Breast epithelium (tissue), 4 donors: ENCODE results near the gene DRD2. TPM values are rescaled to one million over a fixed set of nuclear protein-coding genes. Genes with fewer than 3 reads are reported as not detected.

Experiments used
- DNase-seq, 2 donors: peaks; one replicate each; pipeline ENCODE4 v3.0.0-alpha.2; 2019; ENCODE audit warnings: low spot score in 2 of 2
- H3K27ac ChIP-seq, 2 donors: fragments of 200-600 bp; sonication (generic) in 1 of 2; one replicate each; pipeline ENCODE4 v1.5.1; 2016 to 2019; ENCODE audit warnings: mild to moderate bottlenecking in 1 of 2
- H3K27me3 ChIP-seq, 2 donors: fragments of 200-600 bp; sonication (generic) in 1 of 2; one replicate each; pipeline versions ENCODE4 v1.5.1 to v1.6.0; 2017 to 2019; ENCODE audit warnings: control low read depth in 1 of 2, mild to moderate bottlenecking in 1 of 2
- H3K36me3 ChIP-seq: fragments of 200-600 bp; one replicate; pipeline ENCODE4 v1.5.1; 2019
- H3K4me1 ChIP-seq, 2 donors: fragments of 200-600 bp; sonication (generic); one replicate each; pipeline ENCODE4 v1.5.1; 2016 to 2019; ENCODE audit warnings: control low read depth in 1 of 2
- H3K4me3 ChIP-seq, 3 donors: fragments of 200-600 bp; sonication (generic); 1 replicate in 2 of 3; 2 replicates in 1 of 3; pipeline ENCODE4 v1.5.1; 2016 to 2019; ENCODE audit warnings: mild to moderate bottlenecking in 3 of 3, moderate library complexity in 2 of 3
- H3K9me3 ChIP-seq, 2 donors: fragments of 200-600 bp; sonication (generic) in 1 of 2; one replicate each; pipeline ENCODE4 v1.5.1; 2016 to 2019; ENCODE audit warnings: control low read depth in 1 of 2
- POLR2A ChIP-seq: fragments of 450-650 bp; IDR thresholded peaks from one replicate; pipeline ENCODE4 v1.6.1; 2016; ENCODE audit warnings: antibody characterized with exemption, mild to moderate bottlenecking, moderate library complexity
- POLR2AphosphoS5 ChIP-seq, 3 donors: sonication (generic); formaldehyde crosslinking; IDR thresholded peaks; one replicate each; pipeline ENCODE4 v1.6.1; 2017; ENCODE audit warnings: antibody characterized with exemption in 3 of 3
- intact Hi-C: fragments of 100-400 bp; cut with DNase I; formaldehyde crosslinking; loops from one replicate; pipeline ENCODE4 v1.15.1; 2023; ENCODE audit warnings: low total_unique reads
- total RNA-seq, 3 donors: library from RNA; depleted of rRNA; stranded (reverse); fragments of >200 nt; gene quantifications; one replicate each; pipeline ENCODE4 v1.1.0, GENCODE V29; 2016
- TF ChIP-seq, protein P1 (sequence below), 3 donors: fragments of 450-650 bp; IDR thresholded peaks; one replicate each; pipeline ENCODE4 v1.5.1; 2016 to 2017; ENCODE audit warnings: antibody characterized with exemption in 3 of 3, mild to moderate bottlenecking in 3 of 3, moderate library complexity in 3 of 3

DRD2 gene
- total RNA-seq, 3 donors from 2014 or later = 0.16 to 8.5 (median 0.33) TPM

DNA sequence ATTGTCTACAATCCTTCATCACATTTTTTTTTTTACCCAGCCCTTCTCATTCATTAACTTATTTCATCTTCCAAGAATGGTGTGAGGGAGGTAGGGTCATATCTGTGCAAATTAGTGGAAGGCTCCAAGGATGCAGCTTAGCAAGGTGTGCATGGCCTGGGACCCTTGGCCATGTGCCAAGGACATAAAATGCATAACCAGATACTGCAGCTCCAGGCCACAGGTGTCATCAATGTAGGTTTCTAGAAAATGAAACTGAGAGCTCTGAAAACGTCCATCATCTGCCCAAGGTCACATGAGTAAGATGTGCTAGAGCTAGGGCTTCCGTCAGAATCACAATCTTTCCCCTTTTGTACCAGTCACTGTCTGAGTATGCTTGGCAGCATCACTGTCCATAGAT, 57.8 kb downstream of the DRD2 start:
- H3K27me3 ChIP-seq = no peaks in the 10 kb centered on the region
- H3K9me3 ChIP-seq = no peaks in the 10 kb centered on the region
- TF ChIP-seq POLR2AphosphoS5 (IDR thresholded peaks at IDR 0.05) = no peak
- TF ChIP-seq, protein P1, sequence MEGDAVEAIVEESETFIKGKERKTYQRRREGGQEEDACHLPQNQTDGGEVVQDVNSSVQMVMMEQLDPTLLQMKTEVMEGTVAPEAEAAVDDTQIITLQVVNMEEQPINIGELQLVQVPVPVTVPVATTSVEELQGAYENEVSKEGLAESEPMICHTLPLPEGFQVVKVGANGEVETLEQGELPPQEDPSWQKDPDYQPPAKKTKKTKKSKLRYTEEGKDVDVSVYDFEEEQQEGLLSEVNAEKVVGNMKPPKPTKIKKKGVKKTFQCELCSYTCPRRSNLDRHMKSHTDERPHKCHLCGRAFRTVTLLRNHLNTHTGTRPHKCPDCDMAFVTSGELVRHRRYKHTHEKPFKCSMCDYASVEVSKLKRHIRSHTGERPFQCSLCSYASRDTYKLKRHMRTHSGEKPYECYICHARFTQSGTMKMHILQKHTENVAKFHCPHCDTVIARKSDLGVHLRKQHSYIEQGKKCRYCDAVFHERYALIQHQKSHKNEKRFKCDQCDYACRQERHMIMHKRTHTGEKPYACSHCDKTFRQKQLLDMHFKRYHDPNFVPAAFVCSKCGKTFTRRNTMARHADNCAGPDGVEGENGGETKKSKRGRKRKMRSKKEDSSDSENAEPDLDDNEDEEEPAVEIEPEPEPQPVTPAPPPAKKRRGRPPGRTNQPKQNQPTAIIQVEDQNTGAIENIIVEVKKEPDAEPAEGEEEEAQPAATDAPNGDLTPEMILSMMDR (IDR thresholded peaks at IDR 0.05) = no peak
- TF ChIP-seq POLR2A = no peak
- no peak overlapping the region for H3K27ac ChIP-seq
- no peaks in the 10 kb centered on the region for H3K36me3 ChIP-seq
- H3K4me1 ChIP-seq = no peaks in the 10 kb centered on the region
- DNase-seq = no peak
- intact Hi-C loops = no loop called here
- no peak overlapping the region for H3K4me3 ChIP-seq

DNA sequence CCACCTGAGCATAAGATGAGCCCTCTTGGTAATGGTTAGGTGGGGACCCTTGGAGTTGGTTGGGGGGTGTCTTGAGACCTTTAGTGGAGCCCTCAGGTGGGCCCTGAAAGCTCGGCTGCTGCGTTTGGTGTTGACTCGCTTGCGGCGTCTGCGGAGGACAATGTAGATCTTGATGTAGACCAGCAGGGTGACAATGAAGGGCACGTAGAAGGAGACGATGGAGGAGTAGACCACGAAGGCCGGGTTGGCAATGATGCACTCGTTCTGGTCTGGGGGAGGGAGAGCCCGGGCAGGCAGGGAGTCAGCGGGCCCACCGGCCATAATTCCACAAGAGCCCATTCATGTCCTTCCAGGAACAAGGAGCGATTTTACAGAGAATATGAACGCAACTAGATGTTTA, 59.9 kb downstream of the DRD2 start:
- no peaks in the 10 kb centered on the region for H3K9me3 ChIP-seq
- H3K27ac ChIP-seq = no peak overlapping the region
- no peak for DNase-seq
- H3K4me3 ChIP-seq = no peak overlapping the region
- no peaks in the 10 kb centered on the region for H3K27me3 ChIP-seq
- no peaks in the 10 kb centered on the region for H3K4me1 ChIP-seq
- TF ChIP-seq POLR2A (no peak), POLR2AphosphoS5 (IDR thresholded peaks at IDR 0.05) (no peak)
- TF ChIP-seq, protein P1 (IDR thresholded peaks at IDR 0.05) = no peak
- intact Hi-C loops = no loop called here
- no peaks in the 10 kb centered on the region for H3K36me3 ChIP-seq

DNA sequence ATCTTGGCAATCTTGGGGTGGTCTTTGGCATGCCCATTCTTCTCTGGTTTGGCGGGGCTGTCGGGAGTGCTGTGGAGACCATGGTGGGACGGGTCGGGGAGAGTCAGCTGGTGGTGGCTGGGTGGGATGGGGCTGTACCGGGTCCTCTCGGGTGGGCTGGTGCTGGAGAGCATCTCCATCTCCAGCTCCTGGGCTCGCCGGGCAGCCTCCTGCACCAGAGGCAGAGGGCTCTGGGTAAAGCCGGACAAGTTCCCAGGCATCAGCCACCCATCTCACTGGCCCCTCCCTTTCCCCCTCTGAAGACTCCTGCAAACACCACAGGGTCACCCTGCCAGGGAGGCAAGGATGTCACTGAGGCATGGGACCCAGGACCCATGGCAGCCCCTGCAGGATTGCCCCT, 62.5 kb downstream of the DRD2 start:
- DNase-seq = no peak

DNA sequence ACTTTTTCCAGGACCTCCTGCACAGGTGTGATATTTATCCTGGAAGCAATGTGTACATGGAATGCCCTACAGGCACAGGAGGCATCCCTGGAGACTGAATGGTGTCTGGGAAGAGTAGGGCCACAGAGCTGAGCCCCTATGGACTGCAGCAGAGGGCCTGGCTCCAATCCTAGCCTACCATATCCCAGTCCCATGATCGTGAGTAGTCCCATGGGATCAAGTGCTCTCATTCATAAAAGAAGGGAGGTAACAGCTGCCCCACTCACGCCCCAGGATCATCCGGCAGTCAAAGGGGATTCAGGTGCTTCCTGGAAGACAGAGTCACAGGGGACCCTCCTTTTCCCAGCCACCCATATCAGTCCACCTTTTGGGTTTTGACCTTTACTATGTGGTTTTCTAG, 63.7 kb downstream of the DRD2 start:
- no peaks in the 10 kb centered on the region for H3K27me3 ChIP-seq
- H3K4me3 ChIP-seq = no peak overlapping the region
- no peak for TF ChIP-seq POLR2A
- no peak for TF ChIP-seq POLR2AphosphoS5 (IDR thresholded peaks at IDR 0.05)
- TF ChIP-seq, protein P1 (IDR thresholded peaks at IDR 0.05) = no peak
- intact Hi-C loops = no loop called here
- H3K9me3 ChIP-seq = no peaks in the 10 kb centered on the region
- no peak for DNase-seq
- H3K36me3 ChIP-seq = no peaks in the 10 kb centered on the region
- no peak overlapping the region for H3K27ac ChIP-seq
- no peaks in the 10 kb centered on the region for H3K4me1 ChIP-seq

More for the DNA sequence above, 62.5 kb downstream of the DRD2 start:
- Histone ChIP-seq H3K9me3 (no peaks in the 10 kb centered on the region), H3K4me1 (no peaks in the 10 kb centered on the region), H3K36me3 (no peaks in the 10 kb centered on the region), H3K27me3 (no peaks in the 10 kb centered on the region), H3K4me3 (no peak overlapping the region), H3K27ac (no peak overlapping the region)
- intact Hi-C loops = no loop called here
- TF ChIP-seq, protein P1 (IDR thresholded peaks at IDR 0.05) = no peak
- TF ChIP-seq POLR2A = no peak
- no peak for TF ChIP-seq POLR2AphosphoS5 (IDR thresholded peaks at IDR 0.05)

DNA sequence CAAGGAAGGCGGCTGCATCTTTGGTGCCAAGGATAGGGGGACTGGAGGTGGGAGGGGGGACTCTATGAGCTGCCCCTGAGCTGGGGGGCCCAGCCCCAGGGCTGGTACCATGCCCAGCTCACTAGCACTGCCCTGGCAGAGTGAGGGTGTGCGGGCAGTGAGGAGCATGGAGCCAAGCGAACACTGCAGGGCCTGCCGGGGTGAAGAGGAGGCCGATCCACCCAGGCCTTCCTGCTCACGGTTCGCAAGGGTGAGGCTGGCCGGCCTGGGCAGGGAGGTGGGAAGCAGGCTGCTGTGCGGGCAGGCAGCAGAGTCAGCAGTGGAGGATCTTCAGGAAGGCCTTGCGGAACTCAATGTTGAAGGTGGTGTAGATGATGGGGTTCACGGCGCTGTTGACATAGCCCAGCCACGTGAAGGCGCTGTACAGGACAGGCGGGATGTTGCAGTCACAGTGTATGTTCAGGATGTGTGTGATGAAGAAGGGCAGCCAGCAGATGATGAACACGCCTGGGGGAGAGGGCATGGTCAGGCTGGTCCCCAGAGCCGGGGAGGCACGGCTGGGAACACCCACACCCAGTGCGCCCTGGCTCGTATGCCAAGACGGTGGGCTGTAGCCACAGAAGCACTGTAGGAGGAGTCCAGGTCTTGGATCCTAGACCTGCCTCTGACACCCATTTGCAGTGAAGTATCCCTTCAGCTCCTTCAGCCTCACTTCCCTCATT, 64.6 kb downstream of the DRD2 start:
- H3K4me1 ChIP-seq = no peaks in the 10 kb centered on the region
- no peak overlapping the region for H3K4me3 ChIP-seq
- no peaks in the 10 kb centered on the region for H3K9me3 ChIP-seq
- intact Hi-C loops = no loop called here
- no peak overlapping the region for H3K27ac ChIP-seq
- no peaks in the 10 kb centered on the region for H3K27me3 ChIP-seq
- H3K36me3 ChIP-seq = no peaks in the 10 kb centered on the region
- no peak for TF ChIP-seq POLR2A
- no peak for TF ChIP-seq POLR2AphosphoS5 (IDR thresholded peaks at IDR 0.05)
- TF ChIP-seq, protein P1 (IDR thresholded peaks at IDR 0.05) = no peak
- DNase-seq = no peak
